HL-60 (cell line): ENCODE data around the gene SCLY.

Experiments
- DNase-seq, 2 experiments: peaks; one replicate each; pipeline ENCODE4 v3.0.0-alpha.2; 2010 to 2020; ENCODE audit warnings: low read depth in 1 of 2, low spot score in 1 of 2
- H3K27ac ChIP-seq: fragments of 250-450 bp; sonication (Bioruptor Pico); replicated peaks from 2 replicates; pipeline ENCODE4 v1.5.1; 2020; ENCODE audit warnings: mild to moderate bottlenecking, moderate library complexity
- H3K27me3 ChIP-seq: fragments of 250-450 bp; sonication (Bioruptor Pico); 2 replicates; pipeline ENCODE4 v1.5.1; 2021; ENCODE audit warnings: mild to moderate bottlenecking, moderate library complexity; ENCODE audit not compliant: insufficient read depth, poor library complexity, severe bottlenecking
- H3K4me3 ChIP-seq: replicated peaks from 2 replicates; pipeline ENCODE4 v1.5.1; 2011; ENCODE audit warnings: mild to moderate bottlenecking, control low read depth, low read length; ENCODE audit not compliant: insufficient read depth
- CTCF ChIP-seq: IDR thresholded peaks from one replicate; pipeline ENCODE4 v1.5.1; 2011; ENCODE audit warnings: low read length, control low read depth, inconsistent platforms; ENCODE audit not compliant: insufficient read depth
- GABPA ChIP-seq: IDR thresholded peaks from 2 replicates; pipeline ENCODE4 v1.6.1; 2012; ENCODE audit warnings: low read depth
- POLR2AphosphoS5 ChIP-seq: IDR thresholded peaks from 2 replicates; pipeline ENCODE4 v1.6.1; 2012; ENCODE audit warnings: low read depth
- REST ChIP-seq: IDR thresholded peaks from 2 replicates; pipeline ENCODE4 v1.6.1; 2012; ENCODE audit warnings: low read depth; ENCODE audit not compliant: insufficient replicate concordance
- SPI1 ChIP-seq: IDR thresholded peaks from 2 replicates; pipeline ENCODE4 v1.6.1; 2012; ENCODE audit warnings: low read depth, mild to moderate bottlenecking, borderline replicate concordance

Gene SCLY

GRCh38 chr2:238127165-238128060 lies 66.6 kb downstream of the SCLY start:
- H3K27ac ChIP-seq = no peak overlapping the region
- H3K27me3 ChIP-seq = no peaks in the 10 kb centered on the region
- DNase-seq = no peak
- no peak for TF ChIP-seq SPI1
- TF ChIP-seq POLR2AphosphoS5 = no peak
- TF ChIP-seq REST = no peak
- no peak for TF ChIP-seq CTCF
- TF ChIP-seq GABPA = no peak
- H3K4me3 ChIP-seq = no peak overlapping the region

- H3K27ac ChIP-seq = no peak overlapping the region
- no peak overlapping the region for H3K4me3 ChIP-seq
- TF ChIP-seq REST = no peak
- TF ChIP-seq CTCF = no peak
- TF ChIP-seq POLR2AphosphoS5 = no peak
- H3K27me3 ChIP-seq = no peaks in the 10 kb centered on the region
- no peak for DNase-seq
Measured at GRCh38 chr2:238128061-238128440, 67.2 kb downstream of the SCLY start.

- Histone ChIP-seq H3K27ac (no peak overlapping the region), H3K27me3 (no peaks in the 10 kb centered on the region), H3K4me3 (no peak overlapping the region)
- DNase-seq = no peak
- no peak for TF ChIP-seq SPI1
- no peak for TF ChIP-seq POLR2AphosphoS5
- TF ChIP-seq GABPA = no peak
- TF ChIP-seq CTCF = no peak
- TF ChIP-seq REST = no peak
Measured at GRCh38 chr2:238128534-238129001, 67.8 kb downstream of the SCLY start.
